Measurements from ENCODE around the gene PZP. TPM values are rescaled to one million over a fixed set of nuclear protein-coding genes. Genes with fewer than 3 reads are reported as not detected.

The PZP gene
- total and polyA plus RNA-seq, 2 of the 13 experiments (the other 11 are each of a cell fraction or from before 2014, with no cell fraction given): 0.07 to 0.89 TPM

DNA sequence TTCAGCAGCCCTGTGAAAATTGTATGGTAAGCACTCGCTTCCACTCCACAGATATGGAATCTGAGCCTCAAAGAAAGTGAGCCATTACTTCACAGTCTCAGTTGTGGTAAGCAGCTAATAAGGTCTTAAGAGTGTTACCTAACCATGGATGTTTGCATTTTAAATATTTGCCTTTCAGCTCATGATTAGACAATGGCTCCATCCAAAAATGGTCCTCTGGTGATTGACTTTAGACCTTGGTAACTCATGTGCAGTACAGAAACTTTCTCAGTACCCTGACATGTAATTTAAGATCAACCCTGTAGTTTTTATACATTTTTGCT lies 94.2 kb downstream of the PZP start (continued):
- TF ChIP-seq, protein P1, sequence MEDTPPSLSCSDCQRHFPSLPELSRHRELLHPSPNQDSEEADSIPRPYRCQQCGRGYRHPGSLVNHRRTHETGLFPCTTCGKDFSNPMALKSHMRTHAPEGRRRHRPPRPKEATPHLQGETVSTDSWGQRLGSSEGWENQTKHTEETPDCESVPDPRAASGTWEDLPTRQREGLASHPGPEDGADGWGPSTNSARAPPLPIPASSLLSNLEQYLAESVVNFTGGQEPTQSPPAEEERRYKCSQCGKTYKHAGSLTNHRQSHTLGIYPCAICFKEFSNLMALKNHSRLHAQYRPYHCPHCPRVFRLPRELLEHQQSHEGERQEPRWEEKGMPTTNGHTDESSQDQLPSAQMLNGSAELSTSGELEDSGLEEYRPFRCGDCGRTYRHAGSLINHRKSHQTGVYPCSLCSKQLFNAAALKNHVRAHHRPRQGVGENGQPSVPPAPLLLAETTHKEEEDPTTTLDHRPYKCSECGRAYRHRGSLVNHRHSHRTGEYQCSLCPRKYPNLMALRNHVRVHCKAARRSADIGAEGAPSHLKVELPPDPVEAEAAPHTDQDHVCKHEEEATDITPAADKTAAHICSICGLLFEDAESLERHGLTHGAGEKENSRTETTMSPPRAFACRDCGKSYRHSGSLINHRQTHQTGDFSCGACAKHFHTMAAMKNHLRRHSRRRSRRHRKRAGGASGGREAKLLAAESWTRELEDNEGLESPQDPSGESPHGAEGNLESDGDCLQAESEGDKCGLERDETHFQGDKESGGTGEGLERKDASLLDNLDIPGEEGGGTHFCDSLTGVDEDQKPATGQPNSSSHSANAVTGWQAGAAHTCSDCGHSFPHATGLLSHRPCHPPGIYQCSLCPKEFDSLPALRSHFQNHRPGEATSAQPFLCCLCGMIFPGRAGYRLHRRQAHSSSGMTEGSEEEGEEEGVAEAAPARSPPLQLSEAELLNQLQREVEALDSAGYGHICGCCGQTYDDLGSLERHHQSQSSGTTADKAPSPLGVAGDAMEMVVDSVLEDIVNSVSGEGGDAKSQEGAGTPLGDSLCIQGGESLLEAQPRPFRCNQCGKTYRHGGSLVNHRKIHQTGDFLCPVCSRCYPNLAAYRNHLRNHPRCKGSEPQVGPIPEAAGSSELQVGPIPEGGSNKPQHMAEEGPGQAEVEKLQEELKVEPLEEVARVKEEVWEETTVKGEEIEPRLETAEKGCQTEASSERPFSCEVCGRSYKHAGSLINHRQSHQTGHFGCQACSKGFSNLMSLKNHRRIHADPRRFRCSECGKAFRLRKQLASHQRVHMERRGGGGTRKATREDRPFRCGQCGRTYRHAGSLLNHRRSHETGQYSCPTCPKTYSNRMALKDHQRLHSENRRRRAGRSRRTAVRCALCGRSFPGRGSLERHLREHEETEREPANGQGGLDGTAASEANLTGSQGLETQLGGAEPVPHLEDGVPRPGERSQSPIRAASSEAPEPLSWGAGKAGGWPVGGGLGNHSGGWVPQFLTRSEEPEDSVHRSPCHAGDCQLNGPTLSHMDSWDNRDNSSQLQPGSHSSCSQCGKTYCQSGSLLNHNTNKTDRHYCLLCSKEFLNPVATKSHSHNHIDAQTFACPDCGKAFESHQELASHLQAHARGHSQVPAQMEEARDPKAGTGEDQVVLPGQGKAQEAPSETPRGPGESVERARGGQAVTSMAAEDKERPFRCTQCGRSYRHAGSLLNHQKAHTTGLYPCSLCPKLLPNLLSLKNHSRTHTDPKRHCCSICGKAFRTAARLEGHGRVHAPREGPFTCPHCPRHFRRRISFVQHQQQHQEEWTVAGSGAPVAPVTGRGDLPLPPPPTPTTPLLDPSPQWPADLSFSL (CRISPR knock-in tag; IDR thresholded peaks at IDR 0.05): no peak
- TF ChIP-seq BCL6 (CRISPR knock-in tag; IDR thresholded peaks at IDR 0.05): peak; percentile 87
- TF ChIP-seq, protein P2, sequence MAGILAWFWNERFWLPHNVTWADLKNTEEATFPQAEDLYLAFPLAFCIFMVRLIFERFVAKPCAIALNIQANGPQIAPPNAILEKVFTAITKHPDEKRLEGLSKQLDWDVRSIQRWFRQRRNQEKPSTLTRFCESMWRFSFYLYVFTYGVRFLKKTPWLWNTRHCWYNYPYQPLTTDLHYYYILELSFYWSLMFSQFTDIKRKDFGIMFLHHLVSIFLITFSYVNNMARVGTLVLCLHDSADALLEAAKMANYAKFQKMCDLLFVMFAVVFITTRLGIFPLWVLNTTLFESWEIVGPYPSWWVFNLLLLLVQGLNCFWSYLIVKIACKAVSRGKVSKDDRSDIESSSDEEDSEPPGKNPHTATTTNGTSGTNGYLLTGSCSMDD (CRISPR knock-in tag; IDR thresholded peaks at IDR 0.05): no peak
- TF ChIP-seq ATRX (CRISPR knock-in tag; IDR thresholded peaks at IDR 0.05; ENCODE audit: borderline replicate concordance): no peak
- no peak for TF ChIP-seq NR1H2 (CRISPR knock-in tag; IDR thresholded peaks at IDR 0.05; ENCODE audit: borderline replicate concordance, low read depth)
- no peak for TF ChIP-seq ZKSCAN8 (CRISPR knock-in tag; IDR thresholded peaks at IDR 0.05; ENCODE audit: borderline replicate concordance)
- TF ChIP-seq ELK4 (CRISPR knock-in tag; IDR thresholded peaks at IDR 0.05; ENCODE audit: borderline replicate concordance): no peak
- 0 out of 2 replicates have a peak, but pooled peaks have one; percentile 77 for TF ChIP-seq MED13 (CRISPR knock-in tag; IDR thresholded peaks at IDR 0.05)
- TF ChIP-seq, protein P3, sequence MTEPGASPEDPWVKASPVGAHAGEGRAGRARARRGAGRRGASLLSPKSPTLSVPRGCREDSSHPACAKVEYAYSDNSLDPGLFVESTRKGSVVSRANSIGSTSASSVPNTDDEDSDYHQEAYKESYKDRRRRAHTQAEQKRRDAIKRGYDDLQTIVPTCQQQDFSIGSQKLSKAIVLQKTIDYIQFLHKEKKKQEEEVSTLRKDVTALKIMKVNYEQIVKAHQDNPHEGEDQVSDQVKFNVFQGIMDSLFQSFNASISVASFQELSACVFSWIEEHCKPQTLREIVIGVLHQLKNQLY (CRISPR knock-in tag; IDR thresholded peaks at IDR 0.05): peak; percentile 67
- TF ChIP-seq LCORL (IDR thresholded peaks at IDR 0.05): no peak
- TF ChIP-seq LCORL (CRISPR knock-in tag; IDR thresholded peaks at IDR 0.05): 0 out of 2 replicates have a peak, but pooled peaks have one; percentile 39
- TF ChIP-seq HDAC1 (CRISPR knock-in tag; IDR thresholded peaks at IDR 0.05): peak; percentile 14; the same call in 1 of the 2 replicates
- no peak for TF ChIP-seq ZNF33A (CRISPR knock-in tag; IDR thresholded peaks at IDR 0.05; ENCODE audit: borderline replicate concordance)
- no peak for TF ChIP-seq ZNF652 (CRISPR knock-in tag; IDR thresholded peaks at IDR 0.05; ENCODE audit: borderline replicate concordance, low read depth)
- TF ChIP-seq ZNF350 (CRISPR knock-in tag; IDR thresholded peaks at IDR 0.05; ENCODE audit: borderline replicate concordance, low read depth): no peak
- TF ChIP-seq ONECUT2 (CRISPR knock-in tag; IDR thresholded peaks at IDR 0.05): no peak
- TF ChIP-seq AFF4 (CRISPR knock-in tag; IDR thresholded peaks at IDR 0.05): peak; percentile 91
- no peak for TF ChIP-seq ZNF143 (CRISPR knock-in tag; IDR thresholded peaks at IDR 0.05)
- no peak for TF ChIP-seq SP140L (CRISPR knock-in tag; IDR thresholded peaks at IDR 0.05; ENCODE audit: borderline replicate concordance)
